Mucosa of descending colon (tissue), 3 donors: ENCODE results near the gene LRRC74B. TPM values are rescaled to one million over a fixed set of nuclear protein-coding genes. Genes with fewer than 3 reads are reported as not detected.
"Not testable (repeated sequence)": the region's sequence is repeated elsewhere in the genome, so short reads cannot be mapped to it uniquely, and the experiment has no call there.

ENCODE experiments used
- ATAC-seq: fragments of 200-7000 bp; cut with Tn5 transposase; one replicate; pipeline ENCODE4 v1.9.1; 2020; ENCODE audit warnings: mild to moderate bottlenecking, moderate library complexity
- DNase-seq, 3 donors: peaks; one replicate each; pipeline ENCODE4 v3.0.0-alpha.2; 2020
- H3K36me3 ChIP-seq: fragments of 200-600 bp; one replicate; pipeline ENCODE4 v1.8.0; 2021; ENCODE audit warnings: low read depth, mild to moderate bottlenecking
- H3K4me1 ChIP-seq: fragments of 200-600 bp; one replicate; pipeline ENCODE4 v1.8.0; 2021; ENCODE audit warnings: low read depth, mild to moderate bottlenecking
- H3K4me3 ChIP-seq: fragments of 200-600 bp; one replicate; pipeline ENCODE4 v1.8.0; 2021; ENCODE audit warnings: mild to moderate bottlenecking
- H3K9me3 ChIP-seq: fragments of 200-600 bp; one replicate; pipeline ENCODE4 v1.8.0; 2021; ENCODE audit warnings: mild to moderate bottlenecking
- CTCF ChIP-seq: fragments of 200-600 bp; IDR thresholded peaks from one replicate; pipeline ENCODE4 v1.8.0; 2022; ENCODE audit warnings: antibody characterized with exemption, mild to moderate bottlenecking
- intact Hi-C, 2 donors: fragments of 100-400 bp; cut with DNase I in 1 of 2; cut with micrococcal nuclease in 1 of 2; formaldehyde crosslinking; loops; one replicate each; pipeline versions ENCODE4 v1.11.0 to v1.11.1; 2022; cut with DNase I, micrococcal nuclease
- total RNA-seq, 3 donors: library from RNA; stranded (reverse); fragmentation: NEBNext Ultra II Directional in 2 of 3; extraction: Animal tissue kit (Norgen Biotek cat#: 25700) in 2 of 3; gene quantifications; one replicate each; pipeline versions ENCODE4 v1.2.1 to v1.2.4, GENCODE V29; 2021 to 2023
- donor health status: DM: no; HTN: no; CAD: no; lungs with moderate emphysema.
- donor health status: DM: no; HTN: no; CAD: no.
- donor health status: DM: no; HTN: yes; CAD: no.

The LRRC74B gene
- total RNA-seq, 3 donors from 2014 or later, result 0.31 TPM; not detected in 2

- H3K4me1 ChIP-seq, result peaks cover 30% of the 10 kb centered on the region
- peak within 1 kb of the TSS; percentile 67 for H3K4me3 ChIP-seq
- ATAC-seq, result peak; percentile 95
- no peaks in the 10 kb centered on the region for H3K36me3 ChIP-seq
- intact Hi-C loops, result no loop called here
- no peaks in the 10 kb centered on the region for H3K9me3 ChIP-seq
- DNase-seq, result peak; percentile 98 to 99 (median 98)
- TF ChIP-seq CTCF, result no peak
Observed at GRCh38 chr22:21001601-21002325, 44.0 kb upstream of the LRRC74B start, which contains the start of gene THAP7. TSS of gene THAP7 (minus strand) at chr22:21002118. CDS start at chr22:21001911, 207 bp downstream.

GRCh38 chr22:21003782-21004181, 42.0 kb upstream of the LRRC74B start:
- Histone ChIP-seq H3K9me3 (no peaks in the 10 kb centered on the region), H3K4me3 (no peak overlapping the region), H3K4me1 (peaks cover 30% of the 10 kb centered on the region), H3K36me3 (no peaks in the 10 kb centered on the region)
- TF ChIP-seq CTCF, result no peak
- ATAC-seq (no peak), DNase-seq (peak in 1 of 3 donors; percentile 47)
- intact Hi-C loops, result no loop called here

GRCh38 chr22:21009208-21009607, 36.5 kb upstream of the LRRC74B start:
- H3K4me1 ChIP-seq, intact Hi-C loops, ATAC-seq, DNase-seq, H3K36me3 ChIP-seq, H3K9me3 ChIP-seq, H3K4me3 ChIP-seq: not testable (repeated sequence)

- Histone ChIP-seq H3K4me3 (no peak overlapping the region), H3K9me3 (no peaks in the 10 kb centered on the region), H3K36me3 (no peaks in the 10 kb centered on the region), H3K4me1 (peaks cover 12% of the 10 kb centered on the region)
- peak in 1 of 3 donors; percentile 68 for DNase-seq
- ATAC-seq, result peak; percentile 20
- intact Hi-C loops, result no loop called here
- TF ChIP-seq CTCF, result no peak
Observed at GRCh38 chr22:21009638-21010425, 35.9 kb upstream of the LRRC74B start.

- TF ChIP-seq CTCF, result no peak
- Histone ChIP-seq H3K9me3 (no peaks in the 10 kb centered on the region), H3K4me1 (peaks cover 19% of the 10 kb centered on the region), H3K4me3 (no peak overlapping the region), H3K36me3 (no peaks in the 10 kb centered on the region)
- DNase-seq (no peak), ATAC-seq (no peak)
- intact Hi-C loops, result no loop called here
Observed at GRCh38 chr22:21010426-21011113, 35.2 kb upstream of the LRRC74B start.
